ENCODE measurements around the gene RGS12. TPM values are rescaled to one million over a fixed set of nuclear protein-coding genes. Genes with fewer than 3 reads are reported as not detected.

Gene RGS12
- total RNA-seq, 1 donor from 2014 or later, result 19.1 TPM

DNA sequence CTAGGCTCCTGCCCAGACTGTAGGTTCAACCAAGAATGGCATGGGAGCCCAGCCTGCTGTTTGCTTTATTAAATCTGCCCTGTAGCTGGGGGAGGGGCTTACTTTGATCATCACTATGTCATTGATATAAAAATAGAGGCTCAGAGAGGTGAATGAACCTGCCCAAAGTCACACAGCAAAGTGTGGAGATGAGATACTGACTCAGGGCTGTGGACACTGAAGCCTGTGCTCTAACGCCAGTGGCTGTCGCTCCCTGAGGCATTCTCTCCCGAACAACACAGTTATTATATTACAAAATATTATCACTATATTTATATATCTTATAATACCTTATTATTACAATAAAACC lies 40.4 kb upstream of the RGS12 start:
- DNase-seq (ENCODE audit: low spot score), result peak; percentile 17
- intact Hi-C loops (cut with DNase I), result no loop called here

GRCh38 chr4:3252831-3253641 lies 39.8 kb upstream of the RGS12 start:
- DNase-seq (ENCODE audit: low spot score), result peak; percentile 76

DNA sequence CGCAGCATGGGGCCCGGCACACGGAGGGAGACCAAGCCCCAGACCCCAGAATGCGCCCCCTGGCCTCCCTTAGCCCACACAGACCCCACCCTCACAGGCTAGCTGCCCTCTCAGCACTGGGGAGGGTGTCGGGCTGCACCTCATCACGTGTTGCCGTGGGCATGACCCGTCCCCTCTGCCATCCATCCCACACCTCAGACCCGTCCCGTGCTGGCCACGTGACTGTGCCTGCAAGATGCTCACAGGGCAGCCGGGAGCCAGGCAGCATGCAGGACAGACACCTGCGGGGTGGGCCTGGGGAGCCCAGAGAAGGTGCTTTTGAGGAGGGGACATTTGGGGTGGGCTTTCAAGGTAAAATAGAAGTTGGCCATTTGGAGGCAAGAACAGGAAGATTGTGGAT lies 39.0 kb upstream of the RGS12 start:
- intact Hi-C loops (cut with DNase I), result no loop called here

More at GRCh38 chr4:3252831-3253641, 39.8 kb upstream of the RGS12 start:
- intact Hi-C loops (cut with DNase I), result no loop called here

GRCh38 chr4:3254302-3255131 lies 38.3 kb upstream of the RGS12 start:
- intact Hi-C loops (cut with DNase I), result no loop called here
- peak; percentile 62 for DNase-seq (ENCODE audit: low spot score)

More for the DNA sequence above, 39.0 kb upstream of the RGS12 start:
- peak; percentile 74 for DNase-seq (ENCODE audit: low spot score)

- peak; percentile 62 for DNase-seq (ENCODE audit: low spot score)
- intact Hi-C loops (cut with DNase I), result no loop called here
Measured at GRCh38 chr4:3255611-3256186, 37.1 kb upstream of the RGS12 start.

DNA sequence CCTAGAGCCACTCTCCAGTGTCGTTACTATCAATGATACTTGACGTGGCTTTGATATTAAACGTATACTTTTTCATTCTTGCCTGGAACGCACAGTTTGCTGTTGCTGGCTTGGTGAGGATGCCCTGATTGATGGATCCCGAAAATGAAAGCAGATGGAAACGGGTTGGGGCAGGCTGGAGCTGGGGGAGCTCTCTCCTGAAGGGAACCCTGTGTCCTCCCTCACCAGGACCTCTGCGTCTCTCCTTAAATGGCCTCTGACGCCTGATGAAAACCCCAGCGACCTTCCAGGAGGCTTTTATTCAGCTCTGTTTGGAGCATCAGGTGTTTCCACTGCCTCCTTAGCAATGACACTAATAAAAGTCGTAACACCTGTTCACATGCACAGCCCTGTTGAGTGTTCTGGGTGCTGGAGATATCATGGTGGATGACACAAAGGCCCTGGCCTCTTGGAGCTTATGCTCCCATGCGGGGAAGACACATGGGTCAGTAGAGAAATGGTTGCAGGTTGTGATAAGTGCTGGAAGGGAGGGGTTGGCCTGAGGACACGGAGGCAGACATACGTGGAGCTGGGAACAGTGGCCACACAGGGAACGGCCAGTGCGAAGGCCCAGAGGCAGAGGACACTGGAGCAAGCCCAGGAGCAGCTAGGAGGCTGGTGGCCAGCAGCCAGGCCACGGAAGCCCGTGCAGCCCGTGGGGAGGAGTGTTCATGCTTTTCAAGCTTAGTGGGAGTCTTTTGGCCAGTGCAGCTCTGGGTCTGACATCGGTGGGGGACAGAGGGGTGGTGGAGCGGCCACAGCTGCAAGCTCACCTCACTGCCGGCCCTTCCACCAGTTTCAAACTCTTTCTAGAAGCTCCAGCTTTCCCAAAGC lies 36.4 kb upstream of the RGS12 start:
- intact Hi-C loops (cut with DNase I), result no loop called here
- peak; percentile 50 for DNase-seq (ENCODE audit: low spot score)

GRCh38 chr4:3257103-3257555 lies 35.7 kb upstream of the RGS12 start:
- DNase-seq (ENCODE audit: low spot score), result no peak
- intact Hi-C loops (cut with DNase I), result no loop called here

GRCh38 chr4:3257556-3258482 lies 35.0 kb upstream of the RGS12 start:
- intact Hi-C loops (cut with DNase I), result no loop called here
- peak; percentile 72 for DNase-seq (ENCODE audit: low spot score)

- intact Hi-C loops (cut with DNase I), result no loop called here
- peak; percentile 70 for DNase-seq (ENCODE audit: low spot score)
Measured at GRCh38 chr4:3261411-3262207, 31.2 kb upstream of the RGS12 start.

- intact Hi-C loops (cut with DNase I), result no loop called here
- peak; percentile 56 for DNase-seq (ENCODE audit: low spot score)
Measured at GRCh38 chr4:3262208-3263052, 30.4 kb upstream of the RGS12 start.

DNA sequence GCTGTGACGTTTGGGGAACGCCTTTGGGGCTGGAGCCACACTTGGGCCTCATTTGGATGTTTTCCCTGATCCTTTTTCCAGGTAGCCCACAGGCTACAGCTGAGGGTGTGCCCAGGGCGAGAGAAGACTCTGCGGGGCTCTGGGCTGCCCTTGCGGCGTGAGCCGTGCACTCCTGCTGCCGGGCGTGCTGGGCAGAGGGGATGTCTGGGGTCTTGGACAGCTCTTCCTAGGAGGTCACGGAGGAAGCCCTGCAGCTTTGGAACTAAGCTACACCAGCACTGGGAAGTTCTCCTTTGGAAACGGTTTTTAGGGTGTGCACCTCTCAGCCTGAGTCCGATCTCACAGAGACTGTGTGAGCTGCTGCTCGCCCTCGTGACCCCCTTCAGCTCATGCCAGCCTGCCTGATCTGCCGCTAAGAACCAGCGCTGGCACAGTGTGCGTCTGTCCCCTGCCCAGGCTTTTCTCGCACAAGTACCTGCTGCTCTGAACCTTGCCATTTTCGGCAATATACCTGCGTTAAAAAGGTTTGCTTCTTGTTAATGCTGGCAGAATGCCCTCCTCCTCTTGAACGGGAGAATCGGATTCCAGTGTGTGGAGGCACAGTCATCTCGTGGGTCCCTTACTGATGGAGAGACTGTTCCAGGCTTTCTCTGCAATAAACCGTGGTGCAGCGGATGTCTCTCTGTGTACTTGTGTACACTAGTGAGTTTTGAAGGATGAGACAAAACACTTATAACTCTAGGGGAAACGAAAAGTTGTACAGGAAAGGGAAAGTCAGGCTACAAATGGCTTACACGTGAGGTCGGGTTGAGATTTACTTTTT lies 29.6 kb upstream of the RGS12 start:
- intact Hi-C loops (cut with DNase I), result no loop called here
- peak; percentile 62 for DNase-seq (ENCODE audit: low spot score)

DNA sequence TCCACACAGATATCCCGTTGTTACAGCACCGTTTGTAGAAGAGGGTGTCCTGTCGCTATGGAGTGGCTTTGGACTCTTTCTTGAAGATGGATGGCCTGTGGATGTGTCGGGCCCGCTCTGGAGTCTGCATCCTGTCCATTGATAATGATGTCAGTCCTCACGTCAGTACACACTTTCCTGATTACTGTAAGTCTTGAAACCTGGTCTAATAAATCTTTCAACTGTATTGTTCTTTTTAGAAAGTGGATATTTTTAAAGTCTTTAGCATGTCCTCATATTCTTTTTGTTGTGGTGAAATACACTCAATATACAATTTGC lies 29.0 kb upstream of the RGS12 start:
- intact Hi-C loops (cut with DNase I), result no loop called here
- no peak for DNase-seq (ENCODE audit: low spot score)

GRCh38 chr4:3266076-3266475 lies 26.7 kb upstream of the RGS12 start:
- peak; percentile 57 for DNase-seq (ENCODE audit: low spot score)
- intact Hi-C loops (cut with DNase I), result no loop called here

GRCh38 chr4:3267576-3268394 lies 25.0 kb upstream of the RGS12 start:
- DNase-seq (ENCODE audit: low spot score), result no peak
- intact Hi-C loops (cut with DNase I), result no loop called here

DNA sequence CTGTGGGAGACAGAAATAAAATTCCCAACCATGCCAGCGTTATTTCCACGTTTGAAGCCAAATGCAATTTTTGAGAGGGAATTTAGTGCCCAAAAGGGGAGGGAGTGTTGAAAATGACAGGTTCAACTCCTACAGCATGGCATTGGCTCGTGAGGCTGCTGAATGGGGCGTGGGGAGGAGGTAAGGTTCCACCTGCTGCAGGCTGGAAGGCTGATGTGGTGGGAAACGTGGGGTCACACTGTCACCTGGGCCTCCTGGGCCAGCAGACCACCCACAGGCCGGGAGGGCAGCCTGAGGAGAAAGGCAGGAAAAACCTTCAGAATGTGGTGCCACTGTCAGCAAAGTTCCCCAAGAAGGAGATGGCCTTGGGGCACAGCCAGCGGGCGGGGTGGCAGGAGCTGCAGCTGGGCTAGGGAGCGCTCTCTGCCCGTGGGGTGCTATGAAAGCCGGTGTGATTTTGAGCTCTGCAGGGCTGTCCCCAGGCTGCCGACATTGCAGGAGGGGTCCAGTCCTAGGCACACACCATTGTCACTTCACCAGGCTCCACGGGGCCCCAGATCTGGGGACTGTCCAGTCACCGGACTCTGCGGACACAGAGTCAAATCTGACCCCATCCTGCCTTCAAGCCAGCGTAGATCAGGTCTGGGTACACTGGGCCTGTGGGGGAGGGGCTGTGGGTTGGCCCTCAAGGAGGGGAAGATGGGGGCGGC lies 24.3 kb upstream of the RGS12 start:
- no peak for DNase-seq (ENCODE audit: low spot score)
- intact Hi-C loops (cut with DNase I), result no loop called here
